Measurements from ENCODE around the gene WRNIP1.
"Not testable (repeated sequence)": the region's sequence is repeated elsewhere in the genome, so short reads cannot be mapped to it uniquely, and the experiment has no call there.

The WRNIP1 gene

DNA sequence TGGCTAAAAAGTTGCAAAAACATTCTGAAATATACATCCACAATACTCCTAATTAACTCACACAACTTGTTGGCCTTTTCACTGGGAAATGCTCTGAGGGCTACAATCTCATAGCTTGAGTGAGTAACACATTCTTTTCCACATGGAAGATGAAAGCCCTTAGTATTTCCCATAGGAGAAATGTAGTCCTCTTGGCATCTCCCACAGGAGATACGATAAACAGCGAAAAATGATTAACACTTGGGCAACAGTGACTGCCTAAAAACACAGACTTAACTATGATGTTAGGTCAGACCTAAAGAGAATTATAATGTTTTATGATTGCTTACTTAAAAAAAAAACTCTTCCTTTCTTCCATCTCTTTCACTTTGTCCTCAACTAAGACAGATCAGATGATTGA is 23.4 kb upstream of the WRNIP1 start:
- DNase-seq: no peak

DNA sequence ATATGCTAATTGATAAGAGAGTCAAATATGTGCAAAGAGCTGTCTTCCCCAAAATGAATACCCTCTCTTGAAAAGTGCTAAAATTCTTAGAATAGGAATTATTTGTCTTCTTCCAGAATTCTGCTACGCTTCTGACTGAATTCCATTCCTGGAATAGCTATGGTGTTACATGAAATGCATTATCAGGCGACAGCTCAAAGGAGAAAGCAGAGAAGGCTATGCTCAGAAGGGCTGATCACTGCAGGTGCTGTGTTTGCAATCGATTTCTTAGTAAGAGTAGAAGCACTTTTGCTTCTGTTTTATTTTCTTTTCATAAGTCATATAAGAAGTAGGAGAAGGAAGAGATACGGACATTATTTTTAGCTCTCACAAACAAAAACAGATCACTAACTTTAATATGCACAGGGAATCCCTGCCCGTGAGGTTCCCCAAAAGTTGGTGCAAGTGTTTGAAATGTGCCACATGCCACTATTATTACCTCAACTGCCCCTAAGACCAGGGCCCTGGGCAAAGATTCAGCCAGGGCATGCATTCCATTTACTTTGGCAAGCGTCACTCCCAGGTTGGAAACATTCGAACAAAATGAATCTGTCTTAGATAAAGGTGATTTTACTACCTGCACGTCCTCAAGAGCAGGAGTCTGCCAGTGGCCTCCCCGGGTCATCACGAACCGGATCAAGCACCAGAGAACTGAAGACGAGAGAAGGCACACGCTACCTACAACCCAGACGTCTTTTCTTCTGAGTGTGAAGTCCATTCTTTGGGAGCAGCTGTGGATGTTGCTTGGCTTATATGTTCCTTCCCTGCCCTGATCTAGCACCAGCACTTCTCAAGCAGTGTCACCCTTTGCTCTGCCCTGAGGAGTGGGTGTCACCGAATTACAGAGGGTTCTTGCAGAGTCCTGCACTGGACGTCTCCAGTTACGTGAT is 21.6 kb upstream of the WRNIP1 start:
- DNase-seq: no peak

DNA sequence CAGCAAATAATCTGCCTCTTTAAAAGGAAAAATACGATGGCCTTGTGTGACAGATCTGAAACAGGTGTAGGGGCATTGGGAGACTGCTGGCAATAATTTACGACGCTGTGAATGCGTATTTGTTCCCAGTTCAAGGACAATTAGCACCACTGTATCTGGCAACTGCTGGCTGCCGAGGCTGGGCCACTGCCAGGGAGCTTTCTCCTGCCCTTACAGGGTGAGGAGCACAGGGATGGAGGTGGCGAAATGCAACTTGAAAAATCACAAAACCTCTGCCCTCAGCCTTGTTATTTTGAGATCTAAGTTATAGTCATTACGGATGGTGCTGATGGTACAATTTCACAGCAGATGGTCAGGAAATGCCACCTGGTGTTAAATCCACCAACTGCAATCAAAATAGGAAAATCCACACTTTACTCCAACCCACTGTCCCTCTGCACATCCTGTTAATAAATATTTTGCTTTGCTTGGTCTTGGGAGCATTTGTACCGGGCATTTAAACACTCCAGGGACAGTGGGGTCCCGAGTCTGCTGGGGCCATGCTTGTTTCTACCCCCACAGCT is 20.9 kb upstream of the WRNIP1 start:
- DNase-seq: no peak

DNA sequence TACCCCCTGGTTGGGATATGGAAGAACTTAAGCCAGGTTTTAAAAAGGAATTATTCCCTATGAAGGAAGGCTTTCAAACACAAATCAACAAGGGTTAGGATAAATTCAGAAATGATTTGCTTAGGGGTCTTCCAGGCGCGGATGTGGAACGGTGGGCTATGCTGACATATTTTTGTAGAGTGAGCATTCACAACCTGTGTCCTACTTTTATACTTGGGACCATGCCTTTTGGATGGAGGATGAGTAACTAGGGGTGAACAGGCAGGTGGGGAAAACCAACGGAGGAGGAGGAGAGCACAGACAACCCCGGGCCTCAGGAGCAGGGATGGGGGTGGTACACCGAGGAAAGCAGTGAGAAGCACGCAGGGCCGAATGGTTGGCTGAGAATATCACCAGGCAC is 20.4 kb upstream of the WRNIP1 start:
- no peak for DNase-seq

GRCh38 chr6:2745246-2745645 is 19.9 kb upstream of the WRNIP1 start:
- DNase-seq: no peak

GRCh38 chr6:2746557-2747061 is 18.6 kb upstream of the WRNIP1 start:
- DNase-seq: no peak

GRCh38 chr6:2748183-2748582 is 17.0 kb upstream of the WRNIP1 start:
- no peak for DNase-seq

DNA sequence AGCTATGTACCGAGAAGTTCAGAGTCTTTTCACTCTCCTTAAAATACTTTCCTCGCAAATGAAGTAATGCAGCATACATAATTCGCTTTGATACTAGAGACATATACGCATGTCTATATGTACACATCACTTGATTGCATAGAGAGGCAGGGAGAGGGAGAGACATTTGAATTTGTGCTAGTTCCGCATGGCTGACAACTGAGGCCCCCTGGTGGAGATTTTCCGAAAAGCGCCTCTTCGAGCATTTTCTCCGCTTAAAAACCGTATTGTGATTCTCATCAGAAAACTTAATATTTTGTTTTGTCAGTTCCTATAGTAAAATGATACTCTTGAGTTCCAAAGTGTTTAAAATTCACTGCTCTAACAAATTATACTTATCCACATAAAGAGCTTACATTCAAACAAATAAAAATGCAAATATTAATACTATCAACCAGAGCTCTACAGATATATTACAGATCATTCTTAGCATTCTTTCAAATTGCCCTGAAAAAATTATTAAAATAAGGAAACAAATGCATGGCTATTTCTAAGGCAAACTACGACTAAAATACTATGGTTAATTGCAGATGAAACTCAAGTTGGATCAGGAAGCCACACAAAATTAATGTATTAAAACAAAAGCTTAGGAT is 15.1 kb upstream of the WRNIP1 start:
- peak; percentile 50 for DNase-seq

DNA sequence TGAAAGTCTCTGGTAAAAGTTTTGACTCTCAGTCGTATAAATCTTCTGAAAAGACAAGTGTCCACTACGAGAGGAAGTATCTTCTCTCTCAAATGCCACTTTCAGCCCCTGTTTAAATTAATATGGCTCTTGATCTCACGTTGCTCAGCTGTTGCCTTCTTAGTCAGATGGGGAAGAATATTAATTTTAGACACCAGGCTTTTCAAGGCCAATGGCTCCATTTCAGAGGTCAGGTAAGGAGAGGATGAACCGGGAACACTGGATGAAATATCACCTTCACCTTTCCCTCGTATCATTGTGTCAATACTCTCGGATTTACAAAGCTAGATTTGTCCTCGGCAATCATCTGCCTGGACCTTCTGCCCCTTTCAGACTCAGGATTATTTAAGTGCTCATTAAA is 14.4 kb upstream of the WRNIP1 start, which contains the start of gene MYLK4:
TSS of gene MYLK4 (minus strand) at position 91 of the 400 bp plus-strand sequence. CDS start 1,628 bp downstream, outside the sequence.
- no peak for DNase-seq

DNA sequence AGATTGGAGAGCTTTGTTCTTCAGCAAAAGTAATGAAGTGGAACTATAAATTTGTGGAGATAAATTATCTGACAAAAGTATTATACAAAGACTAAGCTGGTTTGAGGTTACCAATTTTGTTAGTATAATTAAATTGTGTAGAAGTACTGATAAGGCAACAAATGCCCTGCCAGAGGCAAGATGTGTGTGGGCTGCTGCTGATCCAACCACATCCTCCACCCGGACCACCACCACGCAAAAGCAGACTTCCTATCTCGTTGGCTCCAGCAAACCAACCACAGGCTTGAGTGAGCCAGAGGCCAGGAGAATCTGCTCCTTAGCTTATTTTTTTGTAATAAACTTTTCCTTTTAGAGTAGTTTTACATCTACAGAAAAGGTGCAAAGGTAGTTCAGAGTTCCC is 13.3 kb upstream of the WRNIP1 start:
- DNase-seq: no peak

- no peak for DNase-seq
These were observed 12.6 kb upstream of the WRNIP1 start for GRCh38 chr6:2752477-2753109.

- no peak for DNase-seq
These were observed 12.1 kb upstream of the WRNIP1 start for GRCh38 chr6:2753110-2753489.

DNA sequence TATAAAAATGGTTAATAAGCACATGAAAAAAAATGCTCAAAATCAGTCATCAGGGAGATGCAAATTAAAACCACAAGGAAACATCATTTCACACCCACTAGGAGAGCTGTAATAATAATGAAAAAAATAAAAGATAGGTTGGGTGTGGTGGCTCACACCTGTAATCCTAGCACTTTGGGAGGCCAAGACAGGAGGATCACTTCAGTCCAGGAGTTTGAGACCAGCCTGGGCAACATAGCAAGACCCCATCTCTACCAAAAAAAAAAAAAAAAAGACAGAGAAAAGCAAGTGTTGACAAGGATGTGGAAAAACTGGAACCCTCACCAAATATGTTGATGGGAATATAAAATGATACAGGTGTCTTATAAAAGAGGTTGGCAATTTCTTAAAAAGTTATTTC is 11.4 kb upstream of the WRNIP1 start:
- DNase-seq: no peak

DNA sequence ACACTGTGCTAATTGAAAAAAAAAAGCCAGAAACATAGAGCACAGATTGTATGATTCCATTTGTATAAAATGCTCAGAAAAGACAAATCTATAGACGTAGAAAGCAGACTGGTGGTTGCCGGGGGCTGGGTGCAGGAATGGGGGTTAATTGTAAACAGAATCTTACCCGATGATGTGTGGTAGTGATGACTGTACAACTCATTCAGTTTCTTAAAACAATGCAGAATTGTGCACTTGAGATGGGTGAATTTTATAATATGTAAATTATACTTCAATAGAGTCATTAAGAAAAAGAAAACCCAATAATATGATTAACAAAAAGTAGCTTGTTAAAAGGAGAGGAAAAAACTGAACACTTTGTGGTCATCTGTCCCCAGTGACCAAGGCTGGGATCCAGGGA is 10.8 kb upstream of the WRNIP1 start:
- no peak for DNase-seq

DNA sequence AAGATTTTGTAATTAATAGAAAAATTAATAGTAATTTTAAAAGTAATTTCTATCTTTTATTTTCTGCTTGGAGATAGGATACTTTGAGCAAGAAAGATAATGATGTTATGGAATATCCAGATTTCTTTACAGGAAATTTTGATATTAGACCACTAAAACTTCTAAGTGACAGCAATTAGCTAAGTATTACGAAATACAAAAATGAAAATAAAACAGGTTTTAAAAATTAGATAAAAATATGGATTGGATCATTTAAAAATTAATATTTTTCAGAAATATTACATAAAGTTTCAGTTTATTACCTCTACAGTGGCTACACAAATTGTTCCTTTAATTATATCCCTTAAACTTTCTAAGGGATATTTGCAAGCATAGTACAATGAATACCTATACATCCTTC is 10.3 kb upstream of the WRNIP1 start:
- DNase-seq: no peak

GRCh38 chr6:2755456-2755855 is 9.7 kb upstream of the WRNIP1 start:
- no peak for DNase-seq

DNA sequence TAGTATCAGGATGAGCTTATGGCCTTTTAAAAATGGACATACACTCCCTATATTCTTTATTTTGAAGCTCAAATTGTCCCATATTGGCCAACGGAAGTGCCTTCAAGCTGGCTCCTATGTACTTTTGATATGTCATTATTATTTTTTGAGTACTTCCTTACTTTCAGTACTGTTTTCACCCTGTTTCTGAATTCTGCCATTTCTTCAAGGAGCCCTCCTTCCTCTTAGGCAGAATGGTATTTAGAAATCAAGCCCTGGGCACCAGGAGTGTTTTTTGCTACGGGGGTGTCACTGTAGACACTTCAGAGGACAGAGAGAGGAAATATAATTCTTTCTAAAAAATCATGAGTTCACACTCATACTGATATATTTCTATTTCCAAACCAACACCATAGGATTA is 9.0 kb upstream of the WRNIP1 start:
- DNase-seq: no peak

DNA sequence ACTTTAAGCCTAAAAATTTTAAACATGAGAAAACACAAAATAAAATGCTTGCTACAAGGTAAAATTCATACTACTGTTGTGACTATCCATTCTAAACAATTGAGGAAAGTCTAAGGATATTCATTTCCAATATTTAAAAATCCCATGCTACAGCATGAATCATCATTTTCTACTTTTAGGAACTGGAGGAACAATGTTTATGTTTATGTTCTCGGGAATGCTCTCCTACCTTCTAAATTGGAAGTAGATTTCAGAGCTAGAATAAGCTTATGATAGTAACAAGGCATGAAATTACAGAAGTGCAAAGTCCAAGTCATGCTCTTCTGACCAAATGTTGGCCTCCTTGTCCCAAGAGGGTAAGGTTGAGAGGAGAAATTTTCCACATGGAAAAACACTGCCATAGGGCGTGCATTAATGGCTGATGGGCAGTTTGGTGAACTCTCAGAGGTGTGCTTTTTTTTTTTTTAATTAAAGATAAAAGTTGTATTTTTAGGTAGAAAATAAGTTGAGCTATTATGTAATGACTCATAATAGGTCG is 8.4 kb upstream of the WRNIP1 start:
- no peak for DNase-seq

DNA sequence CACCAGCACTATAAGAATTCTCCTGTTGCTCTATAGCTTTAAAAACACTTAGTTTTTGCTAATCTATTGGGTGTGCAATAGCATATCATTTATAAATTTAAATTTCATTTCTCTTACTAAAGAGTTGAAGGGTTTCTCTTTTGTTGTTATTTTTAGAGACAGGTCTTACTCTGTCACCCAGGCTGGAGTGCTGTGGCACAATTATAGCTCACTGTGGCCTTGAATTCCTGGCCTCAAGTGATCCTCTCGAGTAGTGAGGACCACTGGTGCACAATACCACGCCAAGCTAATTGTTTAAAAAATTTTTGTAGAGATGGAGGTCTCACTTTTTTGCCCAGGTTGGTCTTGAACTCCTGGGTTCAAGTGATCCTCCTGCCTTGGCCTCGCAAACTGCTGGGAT is 6.2 kb upstream of the WRNIP1 start:
- no peak for DNase-seq

DNA sequence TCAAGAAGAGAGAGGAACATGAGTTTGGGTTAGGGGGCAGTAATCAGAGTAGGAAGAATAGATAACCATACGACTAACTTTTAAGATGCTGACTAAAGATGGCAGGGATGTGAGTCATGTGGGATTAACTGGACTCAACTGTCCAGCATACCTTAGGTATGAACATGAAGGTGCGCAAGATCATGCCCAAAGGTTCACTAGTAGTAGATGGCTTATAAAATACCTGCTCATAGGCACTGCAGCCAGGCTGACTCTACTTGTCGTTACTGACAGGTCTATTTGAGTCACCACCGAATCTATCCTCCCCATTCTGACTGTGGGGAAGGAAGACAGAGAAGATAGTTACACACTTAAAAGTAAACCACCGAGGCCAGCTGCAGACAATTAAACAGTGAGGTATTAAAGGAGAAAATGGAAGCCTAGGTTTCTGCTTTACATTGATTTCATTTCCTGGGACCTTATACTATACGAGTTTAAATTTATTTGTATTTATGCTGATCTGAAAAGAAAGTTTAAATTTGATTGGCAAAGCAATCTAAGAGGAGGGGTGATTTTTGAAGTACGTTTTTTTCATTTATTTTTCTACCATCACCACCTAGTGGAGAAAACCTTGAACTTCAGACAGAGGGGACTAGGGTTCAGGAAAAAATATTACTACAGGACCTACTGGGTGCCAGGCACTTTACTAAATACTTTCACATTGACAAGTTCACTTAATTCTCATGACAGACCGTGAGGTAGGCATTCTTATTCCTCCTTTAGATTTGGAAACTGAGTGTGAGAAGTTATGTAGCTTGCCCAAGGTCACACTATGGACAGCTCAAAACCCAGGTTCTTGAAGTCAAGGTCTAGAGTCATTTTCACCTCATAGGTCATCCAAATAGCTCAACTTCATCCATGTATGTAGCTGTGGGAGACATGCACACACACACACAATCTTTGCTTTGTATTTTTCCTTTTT is 4.0 kb upstream of the WRNIP1 start:
- peak; percentile 30 for DNase-seq

DNA sequence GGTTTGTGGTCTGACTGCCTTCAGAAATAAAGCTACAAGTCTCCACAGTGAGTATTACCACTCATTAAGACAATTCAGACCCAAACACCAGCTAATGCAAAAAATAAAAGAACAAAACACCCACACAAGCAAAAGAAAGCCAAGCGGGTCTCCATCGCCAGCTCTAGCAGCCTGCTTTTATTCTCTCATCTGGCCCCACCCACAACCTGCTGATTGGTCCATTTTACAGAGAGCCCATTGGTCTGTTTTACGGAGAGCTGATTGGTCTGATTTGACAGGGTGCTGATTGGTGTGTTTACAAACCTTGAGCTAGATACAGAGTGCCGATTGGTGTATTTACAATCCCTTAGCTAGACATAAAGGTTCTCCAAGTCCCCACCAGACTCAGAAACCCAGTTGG is 2.3 kb upstream of the WRNIP1 start:
- DNase-seq: not testable (repeated sequence)

- DNase-seq: no peak
These were observed 1.8 kb upstream of the WRNIP1 start for GRCh38 chr6:2763345-2763841.

Data from central memory CD4-positive, alpha-beta T cell (primary cell).